ENCODE data around the gene INTS14. TPM values are rescaled to one million over a fixed set of nuclear protein-coding genes. Genes with fewer than 3 reads are reported as not detected.

INTS14 gene
- total and polyA plus RNA-seq, 4 donors = 12.0 to 26.4 (median 16.0) TPM

- no peak overlapping the region for H3K4me3 ChIP-seq (ENCODE audit: low read depth in 1 of 3, low read length in 3 of 3)
- H3K9me3 ChIP-seq (ENCODE audit: control insufficient read depth in 4 of 4, low read length in 3 of 4) = no peaks in the 10 kb centered on the region
- no peak for DNase-seq (ENCODE audit: low spot score)
- no peak overlapping the region for H3K27ac ChIP-seq (ENCODE audit: low read depth in 1 of 2, low read length in 2 of 2)
- H3K9ac ChIP-seq (ENCODE audit: low read depth in 1 of 2, low read length in 2 of 2) = no peak overlapping the region
- TF ChIP-seq JUND (IDR thresholded peaks at IDR 0.05) = no peak
- no peak for TF ChIP-seq ATF3 (IDR thresholded peaks at IDR 0.05)
- TF ChIP-seq GABPA (IDR thresholded peaks at IDR 0.05 in 1 of 2, conservative IDR thresholded peaks at IDR 0.05 in 1 of 2) = no peak
- no peak for TF ChIP-seq RXRA (IDR thresholded peaks at IDR 0.05)
- TF ChIP-seq ZBTB33 (IDR thresholded peaks at IDR 0.05) = no peak
- TF ChIP-seq MAX (IDR thresholded peaks at IDR 0.05) = no peak
- TF ChIP-seq, protein P1, sequence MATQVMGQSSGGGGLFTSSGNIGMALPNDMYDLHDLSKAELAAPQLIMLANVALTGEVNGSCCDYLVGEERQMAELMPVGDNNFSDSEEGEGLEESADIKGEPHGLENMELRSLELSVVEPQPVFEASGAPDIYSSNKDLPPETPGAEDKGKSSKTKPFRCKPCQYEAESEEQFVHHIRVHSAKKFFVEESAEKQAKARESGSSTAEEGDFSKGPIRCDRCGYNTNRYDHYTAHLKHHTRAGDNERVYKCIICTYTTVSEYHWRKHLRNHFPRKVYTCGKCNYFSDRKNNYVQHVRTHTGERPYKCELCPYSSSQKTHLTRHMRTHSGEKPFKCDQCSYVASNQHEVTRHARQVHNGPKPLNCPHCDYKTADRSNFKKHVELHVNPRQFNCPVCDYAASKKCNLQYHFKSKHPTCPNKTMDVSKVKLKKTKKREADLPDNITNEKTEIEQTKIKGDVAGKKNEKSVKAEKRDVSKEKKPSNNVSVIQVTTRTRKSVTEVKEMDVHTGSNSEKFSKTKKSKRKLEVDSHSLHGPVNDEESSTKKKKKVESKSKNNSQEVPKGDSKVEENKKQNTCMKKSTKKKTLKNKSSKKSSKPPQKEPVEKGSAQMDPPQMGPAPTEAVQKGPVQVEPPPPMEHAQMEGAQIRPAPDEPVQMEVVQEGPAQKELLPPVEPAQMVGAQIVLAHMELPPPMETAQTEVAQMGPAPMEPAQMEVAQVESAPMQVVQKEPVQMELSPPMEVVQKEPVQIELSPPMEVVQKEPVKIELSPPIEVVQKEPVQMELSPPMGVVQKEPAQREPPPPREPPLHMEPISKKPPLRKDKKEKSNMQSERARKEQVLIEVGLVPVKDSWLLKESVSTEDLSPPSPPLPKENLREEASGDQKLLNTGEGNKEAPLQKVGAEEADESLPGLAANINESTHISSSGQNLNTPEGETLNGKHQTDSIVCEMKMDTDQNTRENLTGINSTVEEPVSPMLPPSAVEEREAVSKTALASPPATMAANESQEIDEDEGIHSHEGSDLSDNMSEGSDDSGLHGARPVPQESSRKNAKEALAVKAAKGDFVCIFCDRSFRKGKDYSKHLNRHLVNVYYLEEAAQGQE (IDR thresholded peaks at IDR 0.05) = no peak
- no peaks in the 10 kb centered on the region for H3K27me3 ChIP-seq (ENCODE audit: control insufficient read depth in 4 of 4, insufficient read depth in 4 of 4, low read length in 3 of 4)
- H3K4me1 ChIP-seq (ENCODE audit: control insufficient read depth in 4 of 4, insufficient read depth in 4 of 4, low read length in 3 of 4) = no peaks in the 10 kb centered on the region
- peaks cover 6 to 52% (median 26%) of the 10 kb centered on the region in 4 donors for H3K36me3 ChIP-seq (ENCODE audit: control insufficient read depth in 4 of 4, insufficient read depth in 3 of 4, low read depth in 1 of 4, low read length in 3 of 4)
Observed at GRCh38 chr15:65559941-65560340, 51.0 kb downstream of the INTS14 start.

GRCh38 chr15:65558997-65559760 lies 51.8 kb downstream of the INTS14 start:
- H3K4me3 ChIP-seq (ENCODE audit: low read depth in 1 of 3, low read length in 3 of 3) = no peak overlapping the region
- WGBS = 93% methylated on average over 6 of the region's 6 CpGs
- TF ChIP-seq FOXA2 (IDR thresholded peaks at IDR 0.05) = no peak
- TF ChIP-seq RXRA (IDR thresholded peaks at IDR 0.05) = no peak
- TF ChIP-seq GABPA (IDR thresholded peaks at IDR 0.05 in 1 of 2, conservative IDR thresholded peaks at IDR 0.05 in 1 of 2) = no peak
- no peak for TF ChIP-seq RAD21 (IDR thresholded peaks at IDR 0.05)
- TF ChIP-seq, protein P1 (IDR thresholded peaks at IDR 0.05) = no peak
- TF ChIP-seq ATF3 (IDR thresholded peaks at IDR 0.05) = no peak
- no peak for TF ChIP-seq SP1 (IDR thresholded peaks at IDR 0.05)
- no peaks in the 10 kb centered on the region for H3K27me3 ChIP-seq (ENCODE audit: control insufficient read depth in 4 of 4, insufficient read depth in 4 of 4, low read length in 3 of 4)
- no peak for DNase-seq (ENCODE audit: low spot score)
- no peaks in the 10 kb centered on the region for H3K9me3 ChIP-seq (ENCODE audit: control insufficient read depth in 4 of 4, low read length in 3 of 4)
- peaks cover 6 to 44% (median 23%) of the 10 kb centered on the region in 4 donors for H3K36me3 ChIP-seq (ENCODE audit: control insufficient read depth in 4 of 4, insufficient read depth in 3 of 4, low read depth in 1 of 4, low read length in 3 of 4)
- H3K4me1 ChIP-seq (ENCODE audit: control insufficient read depth in 4 of 4, insufficient read depth in 4 of 4, low read length in 3 of 4) = no peaks in the 10 kb centered on the region
- no peak overlapping the region for H3K27ac ChIP-seq (ENCODE audit: low read depth in 1 of 2, low read length in 2 of 2)
- H3K9ac ChIP-seq (ENCODE audit: low read depth in 1 of 2, low read length in 2 of 2) = no peak overlapping the region

Measured in liver (tissue), 9 donors.